DMS153 (cell line): ENCODE data around the gene TMCC1.
A peak's percentile ranks its signal among the peaks of the same experiment; 100 is the strongest.
"Not testable (repeated sequence)": the region's sequence is repeated elsewhere in the genome, so short reads cannot be mapped to it uniquely, and the experiment has no call there.

ENCODE experiments used
- DNase-seq: peaks from one replicate; lab custom pipeline; 2025; lab: John Stamatoyannopoulos, UW

Gene TMCC1

DNA sequence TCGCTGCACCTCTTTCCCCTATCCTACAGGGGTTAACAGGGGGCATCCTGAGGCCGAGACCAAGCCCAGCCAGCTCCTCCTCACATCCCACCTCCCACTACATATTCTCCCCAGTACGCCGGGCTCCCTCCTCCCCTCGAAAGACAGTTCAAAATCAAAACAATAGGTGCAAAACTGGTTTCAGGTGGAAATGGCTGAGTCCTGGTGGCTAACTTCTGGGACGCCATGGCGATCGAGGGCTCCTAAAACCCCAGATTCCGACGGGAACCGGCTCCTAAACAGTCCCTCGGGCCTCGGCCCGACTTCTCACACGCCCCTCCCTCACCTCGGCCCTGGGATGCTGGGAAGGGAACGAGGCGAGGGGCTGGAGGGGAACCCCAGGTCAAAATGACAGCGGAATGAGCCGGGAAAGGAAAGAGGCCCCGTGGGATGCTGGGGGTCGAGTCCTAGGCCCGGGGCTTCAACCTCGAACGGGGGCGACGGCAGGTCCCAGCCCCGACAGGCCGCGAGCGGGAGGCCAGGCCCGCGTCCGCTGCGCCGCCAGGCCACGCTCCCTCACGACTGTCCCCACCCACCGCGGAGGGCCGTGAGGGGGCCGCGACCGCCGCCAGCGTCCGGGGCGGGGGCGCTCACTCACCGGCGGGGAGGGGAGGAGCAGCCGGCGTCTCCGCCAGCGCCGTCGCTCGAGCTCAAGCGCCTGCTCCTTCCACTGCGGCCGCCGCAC lies 492 bp downstream of the TMCC1 start:
- DNase-seq, result peak; percentile 33

DNA sequence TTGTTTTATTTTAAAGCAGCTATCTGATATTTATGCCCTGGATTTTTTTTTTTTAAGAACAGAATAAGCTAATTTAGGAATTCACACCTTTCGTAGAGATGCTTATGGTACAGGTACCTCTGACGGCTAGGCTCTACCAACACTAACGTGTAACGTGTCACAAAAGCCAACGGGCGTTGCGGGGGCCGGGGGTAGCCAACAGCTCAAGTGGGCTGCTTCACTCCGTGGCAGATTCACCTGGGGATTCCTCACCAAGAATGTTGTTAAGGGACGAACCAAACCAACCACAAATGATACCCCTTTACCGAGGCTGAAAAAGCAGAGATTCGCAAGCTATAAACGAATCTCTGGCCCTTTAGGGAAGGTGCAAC lies 1.0 kb downstream of the TMCC1 start:
- no peak for DNase-seq

DNA sequence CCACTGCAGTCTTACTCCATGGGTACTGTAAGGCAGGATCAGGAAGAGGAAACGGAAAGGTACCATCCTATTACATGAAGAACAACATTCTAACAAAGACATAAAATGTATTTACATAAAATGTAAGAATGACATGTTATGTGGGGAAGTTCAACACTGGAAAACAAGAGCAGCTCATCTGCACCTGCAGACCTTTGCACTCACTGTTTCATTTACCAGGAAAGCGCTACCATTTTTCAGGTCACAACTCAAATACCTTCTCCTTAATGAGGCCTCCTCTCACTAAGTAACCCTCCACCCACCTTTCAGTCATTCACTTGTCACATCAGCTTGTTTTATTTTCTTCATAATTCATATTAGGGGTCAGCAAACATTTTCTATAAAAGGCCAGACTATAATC lies 2.6 kb downstream of the TMCC1 start:
- peak; percentile 26 for DNase-seq

DNA sequence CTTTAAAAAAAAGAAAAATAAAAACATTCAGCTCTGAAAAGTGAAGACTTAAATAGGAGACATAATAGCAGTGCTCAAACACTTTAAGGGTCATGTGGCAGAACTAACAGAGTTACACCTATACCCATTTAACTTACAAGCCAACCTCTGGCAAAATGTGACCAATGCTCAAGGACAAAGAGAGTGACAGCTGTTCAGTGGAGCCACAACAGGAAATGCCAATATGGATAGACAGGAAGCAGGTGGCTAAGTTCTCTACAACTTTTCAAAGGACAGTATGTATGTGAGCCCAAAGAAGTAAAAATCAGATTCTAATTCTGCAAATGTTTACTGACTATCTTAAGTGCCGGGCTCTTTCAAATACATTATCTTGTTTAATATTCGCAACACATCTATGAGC lies 3.4 kb downstream of the TMCC1 start:
- DNase-seq, result peak; percentile 16

DNA sequence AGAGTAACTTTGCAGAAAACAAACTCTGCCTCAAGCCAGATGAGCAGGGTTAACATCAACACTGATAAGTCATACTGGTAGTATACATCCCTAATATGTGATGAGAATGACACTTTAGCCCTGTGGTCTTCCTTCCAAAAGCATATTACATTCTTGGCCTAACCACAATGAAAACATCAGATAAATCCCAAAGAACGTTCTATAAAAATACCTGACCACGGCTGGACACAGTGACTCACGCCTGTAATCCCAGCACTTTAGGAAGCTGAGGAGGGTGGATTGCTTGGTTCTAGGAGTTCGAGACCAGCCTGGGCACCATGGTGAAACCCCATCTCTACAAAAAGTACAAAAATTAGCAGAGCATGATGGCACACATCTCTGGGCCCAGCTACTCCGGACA lies 4.7 kb downstream of the TMCC1 start:
- no peak for DNase-seq

DNA sequence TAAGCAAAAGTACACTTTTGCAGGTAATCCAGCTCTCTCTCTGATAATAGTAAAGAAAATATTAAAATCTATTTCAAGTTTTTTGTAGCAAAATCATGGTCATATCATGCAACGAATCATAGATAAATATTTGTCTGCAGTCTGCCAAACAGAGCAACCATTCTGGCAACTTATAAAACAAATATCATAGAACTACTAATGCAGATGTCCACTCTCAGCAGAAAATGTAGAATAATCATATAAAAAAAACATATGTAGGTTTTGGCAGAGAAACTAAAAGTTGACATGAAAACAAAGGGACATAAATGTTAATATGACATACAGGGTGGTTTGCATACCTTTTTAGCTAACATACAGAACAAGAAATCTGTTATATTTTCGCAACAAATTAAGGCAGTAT lies 12.2 kb downstream of the TMCC1 start:
- DNase-seq, result no peak

DNA sequence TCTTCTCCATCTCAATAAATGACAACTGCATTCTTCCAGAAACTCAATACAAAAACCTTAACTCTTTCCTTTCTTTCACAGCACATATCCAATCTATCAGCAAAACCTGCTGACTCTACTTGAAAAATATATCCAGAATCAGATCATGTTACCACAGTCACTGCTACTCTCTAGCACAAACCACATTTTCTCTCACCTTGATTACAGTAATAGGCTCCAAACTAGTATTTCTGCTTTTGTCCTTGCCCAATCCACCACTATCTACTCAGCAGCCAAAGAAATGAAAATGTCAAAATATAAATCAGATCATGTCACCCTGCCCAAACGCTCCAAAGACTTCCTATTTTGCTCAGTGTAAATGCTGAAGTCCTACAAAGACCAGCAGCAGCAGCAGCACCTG lies 15.2 kb downstream of the TMCC1 start:
- DNase-seq, result no peak

DNA sequence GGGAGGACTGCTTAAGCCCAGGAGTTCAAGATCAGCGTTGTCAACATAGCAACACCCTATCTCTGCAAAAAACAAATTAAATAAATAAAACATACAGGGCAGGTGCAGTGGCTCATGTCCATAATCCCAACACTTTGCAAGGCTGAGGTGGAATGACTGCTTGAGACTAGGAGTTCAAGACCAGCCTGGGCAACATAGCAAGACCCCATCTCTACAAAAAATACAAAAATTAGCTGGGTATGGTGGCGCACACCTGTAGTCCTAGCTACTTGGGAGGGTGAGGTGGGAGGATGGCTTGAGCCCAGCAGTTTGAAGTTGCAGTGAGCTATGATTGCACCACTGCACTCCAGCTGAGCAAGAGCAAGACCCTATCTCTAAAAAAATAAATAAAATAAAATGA lies 19.0 kb downstream of the TMCC1 start:
- DNase-seq, result not testable (repeated sequence)

DNA sequence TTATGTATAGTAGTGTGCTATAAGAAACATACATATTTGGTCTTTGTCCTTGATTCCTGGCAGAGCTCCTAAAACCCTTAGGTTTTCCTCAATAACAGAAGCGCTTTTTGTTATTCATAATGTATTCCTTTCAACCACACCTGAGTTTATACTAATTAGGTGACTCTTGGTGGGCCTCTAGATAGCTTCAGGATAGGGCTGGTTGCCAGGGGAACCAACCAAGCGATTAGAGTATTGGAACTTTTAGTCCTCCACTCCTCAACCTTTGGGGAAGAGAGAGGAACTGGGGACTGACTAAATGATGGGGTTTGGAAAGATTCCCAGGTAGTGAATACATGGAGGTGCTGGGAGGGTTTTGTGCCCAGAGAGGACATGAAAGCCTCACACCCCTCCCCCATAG lies 24.6 kb downstream of the TMCC1 start:
- DNase-seq, result no peak

DNA sequence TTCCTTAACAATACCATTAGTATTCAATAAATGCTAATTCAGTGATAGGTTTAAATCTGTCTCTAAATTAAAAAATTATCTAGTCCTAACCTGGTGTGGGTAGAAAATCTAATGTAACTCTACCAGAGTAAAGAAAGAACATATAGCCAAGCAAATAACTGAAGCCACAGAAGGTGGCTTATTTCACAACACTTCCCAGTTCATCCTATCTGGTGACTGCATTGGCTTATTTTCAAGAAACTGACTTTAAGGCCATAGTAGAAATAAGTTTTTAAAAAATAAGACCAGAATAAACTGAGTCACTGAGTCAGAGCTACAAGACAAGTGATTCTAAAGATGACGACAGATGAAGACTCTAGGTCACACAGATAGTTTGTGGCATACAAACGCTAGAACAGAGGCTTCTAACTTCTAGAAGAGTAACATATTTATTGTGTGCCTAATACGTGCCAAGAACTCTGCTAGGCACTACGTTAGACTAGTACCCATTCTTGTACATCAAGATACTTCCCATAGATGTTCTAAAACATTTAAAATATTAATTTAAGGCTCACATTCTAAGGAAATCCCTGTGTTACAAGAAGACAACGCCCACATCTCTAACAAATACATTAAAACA lies 25.9 kb downstream of the TMCC1 start:
- DNase-seq, result no peak

DNA sequence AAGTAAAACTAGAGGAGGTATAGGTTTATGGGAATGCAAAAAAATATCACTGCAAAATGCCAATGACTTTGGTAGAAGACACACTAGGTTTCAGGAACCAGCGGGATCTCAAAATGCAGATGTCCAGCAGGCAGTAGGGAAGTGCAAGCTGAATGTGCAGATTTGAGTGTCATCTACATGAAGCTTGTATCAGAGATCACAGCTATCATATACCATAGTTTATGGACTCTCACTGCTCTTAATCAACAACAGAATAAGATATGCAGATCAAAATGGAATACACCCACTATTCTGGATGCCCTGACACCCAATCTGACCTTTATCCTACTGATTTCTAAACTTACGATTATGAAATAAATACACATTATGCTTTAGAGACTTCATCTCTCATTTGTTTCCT lies 27.7 kb downstream of the TMCC1 start:
- DNase-seq, result no peak

DNA sequence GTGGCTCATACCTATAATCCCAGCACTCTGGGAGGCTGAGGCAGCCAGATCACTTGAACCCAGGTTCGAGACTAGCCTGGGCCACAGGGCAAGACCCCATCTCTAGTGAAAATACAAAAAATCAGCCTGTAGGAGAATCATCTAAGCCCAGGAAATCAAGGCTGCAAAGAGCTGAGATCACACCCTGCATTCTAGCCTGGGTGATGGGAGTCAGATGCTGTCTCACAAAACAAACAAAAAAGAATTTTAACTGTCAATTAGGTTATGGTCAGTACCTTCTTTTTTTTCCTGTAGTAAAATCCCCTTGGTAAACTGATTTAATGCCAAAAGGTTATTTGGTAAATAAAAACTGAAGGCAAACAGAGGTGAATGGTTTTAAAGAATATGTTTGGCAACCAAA lies 29.0 kb downstream of the TMCC1 start:
- DNase-seq, result no peak

DNA sequence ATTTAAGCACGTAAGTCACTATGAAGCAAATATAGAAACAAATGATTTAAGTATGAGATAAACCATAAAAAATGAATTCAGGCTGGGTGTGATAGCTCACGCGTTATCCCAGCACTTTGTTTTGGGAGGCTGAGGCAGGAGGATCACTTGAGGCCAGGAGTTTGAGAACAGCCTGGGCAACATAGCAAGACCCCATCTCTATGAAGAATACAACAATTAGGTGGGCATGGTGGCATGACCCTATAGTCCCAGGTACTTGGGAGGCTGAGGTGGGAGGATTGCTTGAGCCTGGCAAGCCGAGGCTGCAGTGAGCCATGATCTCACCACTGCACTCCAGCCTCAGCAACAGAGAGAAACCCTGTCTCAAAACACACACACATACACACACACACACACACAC lies 34.2 kb downstream of the TMCC1 start:
- no peak for DNase-seq

DNA sequence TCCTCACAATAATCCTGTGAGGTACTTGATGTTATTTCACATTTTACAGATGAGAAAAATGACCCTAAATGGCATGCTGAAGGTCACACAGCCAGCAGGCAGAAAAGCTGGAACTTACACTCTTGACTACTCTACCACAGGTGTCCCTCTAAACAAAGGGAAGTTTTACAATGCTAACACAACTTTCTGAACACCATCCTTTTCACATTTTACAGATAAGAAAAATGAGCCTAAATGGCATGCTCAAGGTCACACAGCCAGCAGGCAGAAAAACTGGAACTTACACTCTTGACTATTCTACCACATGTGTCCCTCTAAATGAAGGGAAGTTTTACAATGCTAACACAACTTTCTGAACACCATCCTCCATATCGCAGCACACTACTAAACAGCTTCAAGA lies 35.6 kb downstream of the TMCC1 start:
- no peak for DNase-seq

DNA sequence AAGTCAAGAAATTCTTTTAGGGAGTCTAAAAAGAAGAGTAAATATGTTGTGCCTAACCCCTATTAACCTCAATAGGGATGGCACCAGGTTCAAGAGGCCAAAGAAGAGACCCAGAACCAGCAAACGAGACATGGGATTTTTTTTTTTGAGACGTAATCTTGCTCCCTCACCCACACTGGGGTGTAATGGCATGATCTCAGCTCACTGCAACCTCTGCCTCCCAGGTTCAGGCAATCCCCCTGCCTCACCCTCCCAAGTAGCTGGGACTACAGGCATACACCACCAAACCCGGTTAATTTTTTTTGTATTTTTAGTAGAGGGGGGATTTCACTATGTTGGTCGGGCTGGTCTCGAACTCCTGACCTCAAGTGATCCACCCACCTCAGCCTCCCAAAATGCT lies 36.7 kb downstream of the TMCC1 start:
- not testable (repeated sequence) for DNase-seq

DNA sequence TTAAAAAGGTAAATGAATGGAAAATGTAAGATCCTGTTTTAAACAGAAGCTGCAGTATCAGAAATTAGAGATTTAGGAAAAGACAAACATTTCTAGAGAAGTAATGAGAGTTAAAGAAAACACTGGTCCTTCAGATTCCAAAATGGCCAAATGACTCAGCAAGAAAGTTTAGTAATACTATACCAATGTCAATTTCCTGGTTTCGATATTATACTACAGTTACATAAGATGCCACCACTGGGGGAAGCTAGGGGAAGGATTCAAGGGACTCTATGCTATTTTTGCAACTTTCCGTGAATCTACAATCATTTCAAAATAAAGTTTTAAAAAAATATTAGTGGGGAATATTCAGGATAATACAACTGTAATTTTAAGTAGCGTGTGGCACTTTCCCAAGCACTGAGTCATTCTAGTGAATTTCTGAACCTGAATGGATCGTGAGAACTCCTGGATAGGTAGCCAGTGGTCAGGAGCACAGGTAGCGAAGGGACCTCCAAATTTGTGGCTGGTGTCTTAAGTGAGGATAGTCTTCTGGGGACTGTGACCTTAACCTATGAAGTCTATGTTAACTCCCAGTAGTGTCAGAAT lies 37.6 kb downstream of the TMCC1 start:
- no peak for DNase-seq

DNA sequence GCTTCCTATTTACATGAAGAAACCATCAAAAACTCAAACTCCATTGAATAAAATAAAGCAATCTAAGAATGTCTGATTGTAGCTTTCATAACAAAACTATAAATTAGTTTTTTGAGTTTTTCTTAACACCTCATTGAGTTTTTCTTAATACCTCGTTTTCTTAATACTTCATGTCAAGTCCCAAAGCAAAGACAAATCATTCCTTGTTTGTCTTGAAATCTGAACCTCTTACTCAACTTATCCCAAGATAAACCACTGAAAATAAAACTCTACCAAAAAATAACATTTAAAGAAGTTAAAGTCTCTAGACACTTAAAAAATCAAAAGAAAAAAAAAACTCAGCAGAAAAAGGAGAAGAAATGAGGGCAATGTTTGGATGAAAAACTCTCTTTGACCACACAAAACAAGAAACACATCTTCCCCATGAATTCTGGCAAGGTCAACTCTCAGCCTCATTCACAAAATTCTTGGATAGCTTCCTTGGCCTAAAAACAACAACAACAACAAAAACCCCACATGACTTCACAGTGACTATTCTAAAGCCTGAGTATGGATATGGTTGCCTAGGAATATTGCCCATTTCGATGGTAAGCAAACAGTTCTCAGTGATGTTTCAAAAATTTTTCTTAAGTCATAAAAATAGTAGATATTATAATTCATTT lies 38.2 kb downstream of the TMCC1 start:
- DNase-seq, result no peak

DNA sequence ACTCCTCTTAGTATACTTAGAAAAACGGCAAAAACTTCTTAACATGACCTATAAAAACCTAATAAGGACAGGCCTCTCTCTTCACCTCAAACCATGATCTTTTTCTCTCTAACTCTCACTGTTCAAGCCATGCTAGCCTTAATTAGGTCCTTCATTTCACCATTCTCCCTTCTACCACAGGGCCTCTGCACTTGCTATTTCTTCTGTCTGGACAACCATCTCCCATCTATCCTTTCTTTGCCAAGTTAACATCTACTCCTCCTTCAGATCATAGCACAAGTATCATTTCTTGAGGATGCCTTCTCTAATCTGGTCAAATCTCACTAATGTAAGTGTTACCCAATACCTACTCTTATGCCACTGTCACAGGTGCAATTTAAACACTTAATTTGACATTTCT lies 39.1 kb downstream of the TMCC1 start:
- no peak for DNase-seq

DNA sequence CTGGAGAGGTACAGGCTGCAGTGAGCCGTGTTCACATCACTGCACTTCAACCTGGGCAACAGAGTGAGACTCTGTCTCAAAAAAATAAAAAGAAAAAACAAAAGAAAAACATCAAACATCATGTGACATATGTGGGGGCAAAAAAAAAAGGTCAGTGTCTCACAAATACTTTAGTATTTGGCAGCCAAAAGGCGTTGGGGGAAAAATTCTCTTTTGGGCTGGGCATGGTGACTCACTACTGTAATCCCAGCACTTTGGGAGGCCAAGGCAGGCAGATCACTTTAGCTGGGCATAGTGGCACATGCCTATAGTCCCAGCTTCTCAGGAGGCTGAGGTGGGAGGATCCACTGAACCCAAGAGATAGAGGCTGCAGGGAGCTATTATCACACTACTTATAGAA lies 47.6 kb downstream of the TMCC1 start:
- DNase-seq, result no peak

DNA sequence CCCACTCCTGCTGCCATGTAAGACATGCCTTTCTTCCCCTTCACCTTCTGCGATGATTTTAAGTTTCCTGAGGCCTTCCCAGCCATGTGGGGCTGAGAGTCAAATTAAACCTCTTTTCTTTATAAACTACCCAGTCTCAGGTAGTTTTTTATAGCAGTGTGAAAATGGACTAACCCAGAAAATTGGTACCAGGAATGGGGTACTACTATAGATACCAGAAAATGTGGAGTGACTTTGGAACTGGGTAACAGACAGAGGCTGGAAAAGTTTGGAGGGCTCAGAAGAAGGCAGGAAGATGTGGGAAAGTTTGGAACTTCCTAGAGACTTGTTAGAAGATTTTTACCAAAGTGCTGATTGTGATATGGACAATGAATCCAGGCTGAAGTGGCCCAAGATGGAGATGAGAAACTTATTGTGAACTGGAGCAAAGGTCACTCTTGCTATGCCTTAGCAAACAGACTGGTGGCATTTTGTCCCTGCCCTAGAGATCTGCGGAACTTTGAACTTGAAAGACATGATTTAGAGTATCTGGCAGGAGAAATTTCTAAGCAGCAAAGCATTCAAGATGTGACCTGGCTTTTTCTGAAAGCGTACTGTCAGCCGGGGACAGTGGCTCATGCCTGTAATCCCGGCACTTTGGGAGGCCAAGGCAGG lies 52.7 kb downstream of the TMCC1 start:
- DNase-seq, result no peak

DNA sequence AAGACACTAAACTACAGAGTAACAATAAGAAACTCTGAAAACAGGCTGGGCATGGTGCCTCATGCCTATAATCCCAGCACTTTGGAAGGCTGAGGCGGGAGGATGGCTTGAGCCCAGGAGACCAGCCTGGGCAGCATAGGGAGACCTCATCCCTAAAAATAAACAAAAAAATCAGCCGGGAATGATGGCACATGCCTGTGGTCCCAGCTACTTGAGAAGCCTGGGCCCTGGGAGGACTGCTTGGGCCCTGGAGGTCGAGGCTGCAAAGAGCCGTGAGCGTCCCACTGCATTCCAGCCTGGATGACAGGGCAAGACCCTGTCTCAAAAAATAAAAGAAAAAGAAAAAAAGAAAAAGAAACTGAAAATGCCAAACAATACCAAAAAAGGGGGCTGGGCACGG lies 55.4 kb downstream of the TMCC1 start:
- no peak for DNase-seq

DNA sequence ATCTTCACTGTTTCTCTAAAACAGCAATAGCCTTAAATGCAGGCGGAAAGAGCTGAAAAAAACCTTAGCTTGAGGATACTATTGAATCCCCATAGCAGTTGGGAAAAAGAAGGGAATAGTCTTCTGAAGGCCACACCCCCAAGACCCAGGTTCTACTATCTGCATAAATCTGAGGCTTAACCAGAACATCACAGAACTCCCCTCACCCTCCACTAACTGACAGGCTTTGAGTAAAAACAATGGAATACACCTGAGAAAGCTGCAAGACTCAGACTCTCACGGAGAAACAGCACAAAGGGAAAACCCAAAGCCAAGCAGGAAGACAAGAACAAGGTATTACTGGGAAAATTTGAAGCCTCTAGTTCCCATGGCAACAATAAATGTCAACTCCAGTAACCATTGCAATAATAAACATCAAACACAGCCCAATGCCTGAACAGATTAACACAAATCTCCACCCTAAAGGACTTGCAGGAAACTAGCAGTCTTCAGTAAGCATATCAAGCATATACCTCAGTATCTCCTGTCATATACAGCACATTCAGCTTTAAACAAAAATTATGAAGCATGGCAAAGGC lies 56.4 kb downstream of the TMCC1 start:
- no peak for DNase-seq
